GM21390 (cell line): ENCODE results near the gene SERPINE2.

Experiments used
- ATAC-seq: cut with Tn5 transposase; IDR thresholded peaks from one replicate; pipeline ENCODE4 v1.9.1; 2021; ENCODE audit not compliant: unreplicated experiment

The SERPINE2 gene

GRCh38 chr2:224046752-224047151 lies 7.7 kb upstream of the SERPINE2 start:
- no peak for ATAC-seq

- no peak for ATAC-seq
These were observed 3.2 kb upstream of the SERPINE2 start for GRCh38 chr2:224042191-224042696.

- no peak for ATAC-seq
These were observed 2.5 kb upstream of the SERPINE2 start for GRCh38 chr2:224041554-224041953.

- no peak for ATAC-seq
These were observed 1.7 kb upstream of the SERPINE2 start for GRCh38 chr2:224040753-224041152.

GRCh38 chr2:224039770-224040440 lies 819 bp upstream of the SERPINE2 start:
- ATAC-seq: peak; percentile 4

GRCh38 chr2:224038830-224039079 lies 331 bp downstream of the SERPINE2 start:
- ATAC-seq: peak; percentile 37

GRCh38 chr2:224038049-224038829 lies 847 bp downstream of the SERPINE2 start:
- peak; percentile 59 for ATAC-seq

- no peak for ATAC-seq
These were observed 2.2 kb downstream of the SERPINE2 start for GRCh38 chr2:224036731-224037361.

GRCh38 chr2:224034017-224034416 lies 5.1 kb downstream of the SERPINE2 start:
- ATAC-seq: no peak

GRCh38 chr2:224033601-224034000 lies 5.5 kb downstream of the SERPINE2 start:
- ATAC-seq: no peak

- no peak for ATAC-seq
These were observed 6.8 kb downstream of the SERPINE2 start for GRCh38 chr2:224032283-224032682.

- no peak for ATAC-seq
These were observed 7.6 kb downstream of the SERPINE2 start for GRCh38 chr2:224031358-224031970.

GRCh38 chr2:224030786-224031185 lies 8.3 kb downstream of the SERPINE2 start:
- no peak for ATAC-seq

- no peak for ATAC-seq
These were observed 9.2 kb downstream of the SERPINE2 start for GRCh38 chr2:224029876-224030275.

- no peak for ATAC-seq
These were observed 11.2 kb downstream of the SERPINE2 start for GRCh38 chr2:224027931-224028330.

GRCh38 chr2:224027070-224027469 lies 12.0 kb downstream of the SERPINE2 start:
- ATAC-seq: no peak

GRCh38 chr2:224025874-224026273 lies 13.2 kb downstream of the SERPINE2 start:
- peak; percentile 94 for ATAC-seq

GRCh38 chr2:224024270-224024669 lies 14.8 kb downstream of the SERPINE2 start:
- no peak for ATAC-seq

GRCh38 chr2:224023188-224023587 lies 15.9 kb downstream of the SERPINE2 start:
- ATAC-seq: no peak

- no peak for ATAC-seq
These were observed 16.6 kb downstream of the SERPINE2 start for GRCh38 chr2:224022486-224022885.

GRCh38 chr2:224020523-224020922 lies 18.6 kb downstream of the SERPINE2 start:
- ATAC-seq: no peak

- ATAC-seq: no peak
These were observed 21.1 kb downstream of the SERPINE2 start for GRCh38 chr2:224017957-224018356.
